ENCODE data around the gene PDS5A. TPM values are rescaled to one million over a fixed set of nuclear protein-coding genes. Genes with fewer than 3 reads are reported as not detected.
"Not testable (repeated sequence)": the region's sequence is repeated elsewhere in the genome, so short reads cannot be mapped to it uniquely, and the experiment has no call there.

PDS5A gene
- total RNA-seq (100 to 1,000 TPM; 111 TPM), polyA plus RNA-seq (49.2 TPM)

GRCh38 chr4:39977489-39978377, at the start of gene PDS5A:
Gene PDS5A (minus strand): TSS chr4:39977911. CDS start chr4:39976577, 1,334 bp downstream.
- no peaks in the 10 kb centered on the region for H3K27me3 Mint-ChIP-seq
- H3K4me3 Mint-ChIP-seq, result peak within 1 kb of the TSS; percentile 79 to 95 (median 89)
- peak; percentile 84 to 92 (median 89) for DNase-seq
- Histone ChIP-seq H3K4me1 (ENCODE audit: insufficient read depth, low read length) (peaks cover 29% of the 10 kb centered on the region), H3K36me3 (ENCODE audit: insufficient read depth, low read length) (peaks cover 12% of the 10 kb centered on the region), H3K27me3 (ENCODE audit: insufficient read depth, low read length, poor library complexity, severe bottlenecking) (no peaks in the 10 kb centered on the region), H3K9me3 (ENCODE audit: low read length) (no peaks in the 10 kb centered on the region), H3K4me3 (ENCODE audit: low read length) (peak within 1 kb of the TSS; percentile 78), H3K27ac (ENCODE audit: low read depth, low read length) (peak within 1 kb of the TSS; percentile 83)
- ChIA-PET POLR2A (interaction anchor here (0.5 to 2.0 kb wide), 4 partner anchors 21 to 451 kb away, joined by 3 to 5 read pairs (median 3); partner anchors contain the start of genes UBE2K and UGDH), CTCF (interaction anchor here (0.7 to 6.4 kb wide), 22 partner anchors 9 to 519 kb away, joined by 3 to 43 read pairs (median 4); partner anchors contain the start of genes LIAS, RPL9 and UBE2K)
- peaks cover 0 to 29% (median 9%) of the 10 kb centered on the region in 3 donors for H3K36me3 Mint-ChIP-seq
- no peaks in the 10 kb centered on the region for H3K9me3 Mint-ChIP-seq
- peak within 1 kb of the TSS; percentile 67 to 99 (median 96) for H3K27ac Mint-ChIP-seq
- H3K4me1 Mint-ChIP-seq, result peaks cover 29 to 41% (median 36%) of the 10 kb centered on the region in 3 donors

GRCh38 chr4:40024049-40024448, 46.3 kb upstream of the PDS5A start:
- H3K4me1 Mint-ChIP-seq; H3K4me1 ChIP-seq (ENCODE audit: insufficient read depth, low read length); CTCF ChIA-PET; H3K36me3 Mint-ChIP-seq; H3K27ac Mint-ChIP-seq; H3K4me3 ChIP-seq (ENCODE audit: low read length); H3K36me3 ChIP-seq (ENCODE audit: insufficient read depth, low read length); H3K27me3 ChIP-seq (ENCODE audit: insufficient read depth, low read length, poor library complexity, severe bottlenecking); H3K4me3 Mint-ChIP-seq; POLR2A ChIA-PET; DNase-seq; H3K9me3 Mint-ChIP-seq; H3K27ac ChIP-seq (ENCODE audit: low read depth, low read length); H3K9me3 ChIP-seq (ENCODE audit: low read length); H3K27me3 Mint-ChIP-seq: not testable (repeated sequence)

- H3K27me3 ChIP-seq (ENCODE audit: insufficient read depth, low read length, poor library complexity, severe bottlenecking); H3K4me3 Mint-ChIP-seq; POLR2A ChIA-PET; H3K9me3 ChIP-seq (ENCODE audit: low read length); DNase-seq; H3K27ac ChIP-seq (ENCODE audit: low read depth, low read length); H3K4me3 ChIP-seq (ENCODE audit: low read length); H3K27ac Mint-ChIP-seq; H3K36me3 ChIP-seq (ENCODE audit: insufficient read depth, low read length); H3K27me3 Mint-ChIP-seq; H3K4me1 ChIP-seq (ENCODE audit: insufficient read depth, low read length); H3K36me3 Mint-ChIP-seq; H3K4me1 Mint-ChIP-seq; H3K9me3 Mint-ChIP-seq: not testable (repeated sequence)
- CTCF ChIA-PET, result interaction anchor here (1.1 kb wide), 1 partner anchor 35 kb away, joined by 3 read pairs; the partner anchor contains the start of gene N4BP2
These were observed 43.4 kb upstream of the PDS5A start for GRCh38 chr4:40021116-40021515.

GRCh38 chr4:40020221-40020620, 42.5 kb upstream of the PDS5A start:
- ChIA-PET POLR2A (no interaction called here), CTCF (no interaction called here)
- DNase-seq, result no peak

GRCh38 chr4:40016007-40016406, 38.3 kb upstream of the PDS5A start:
- no peak overlapping the region for H3K27ac ChIP-seq (ENCODE audit: low read depth, low read length)
- Mint-ChIP-seq H3K27me3 (peaks cover 1 to 3% of the 10 kb centered on the region in 2 donors), H3K9me3 (no peaks in the 10 kb centered on the region), H3K36me3 (no peaks in the 10 kb centered on the region), H3K27ac (no peak overlapping the region), H3K4me3 (no peak overlapping the region), H3K4me1 (no peaks in the 10 kb centered on the region)
- ChIA-PET CTCF (no interaction called here), POLR2A (no interaction called here)
- H3K4me3 ChIP-seq (ENCODE audit: low read length), result no peak overlapping the region
- H3K9me3 ChIP-seq (ENCODE audit: low read length), result no peaks in the 10 kb centered on the region
- H3K36me3 ChIP-seq (ENCODE audit: insufficient read depth, low read length), result no peaks in the 10 kb centered on the region
- no peaks in the 10 kb centered on the region for H3K4me1 ChIP-seq (ENCODE audit: insufficient read depth, low read length)
- no peak for DNase-seq
- no peaks in the 10 kb centered on the region for H3K27me3 ChIP-seq (ENCODE audit: insufficient read depth, low read length, poor library complexity, severe bottlenecking)

More at GRCh38 chr4:40020221-40020620, 42.5 kb upstream of the PDS5A start:
- H3K27me3 Mint-ChIP-seq, result peaks cover 1 to 3% of the 10 kb centered on the region in 2 donors
- no peaks in the 10 kb centered on the region for H3K4me1 Mint-ChIP-seq
- H3K4me3 Mint-ChIP-seq, result no peak overlapping the region
- Histone ChIP-seq H3K4me3 (ENCODE audit: low read length) (no peak overlapping the region), H3K27ac (ENCODE audit: low read depth, low read length) (no peak overlapping the region), H3K27me3 (ENCODE audit: insufficient read depth, low read length, poor library complexity, severe bottlenecking) (no peaks in the 10 kb centered on the region), H3K36me3 (ENCODE audit: insufficient read depth, low read length) (no peaks in the 10 kb centered on the region), H3K9me3 (ENCODE audit: low read length) (no peaks in the 10 kb centered on the region), H3K4me1 (ENCODE audit: insufficient read depth, low read length) (no peaks in the 10 kb centered on the region)
- H3K27ac Mint-ChIP-seq, result no peak overlapping the region
- no peaks in the 10 kb centered on the region for H3K36me3 Mint-ChIP-seq
- no peaks in the 10 kb centered on the region for H3K9me3 Mint-ChIP-seq

- H3K4me3 Mint-ChIP-seq, result no peak overlapping the region
- no peaks in the 10 kb centered on the region for H3K9me3 ChIP-seq (ENCODE audit: low read length)
- DNase-seq, result no peak
- CTCF ChIA-PET, result no interaction called here
- H3K27ac ChIP-seq (ENCODE audit: low read depth, low read length), result no peak overlapping the region
- no peaks in the 10 kb centered on the region for H3K9me3 Mint-ChIP-seq
- POLR2A ChIA-PET, result no interaction called here
- H3K4me1 ChIP-seq (ENCODE audit: insufficient read depth, low read length), result no peaks in the 10 kb centered on the region
- no peaks in the 10 kb centered on the region for H3K27me3 Mint-ChIP-seq
- no peaks in the 10 kb centered on the region for H3K36me3 ChIP-seq (ENCODE audit: insufficient read depth, low read length)
- no peaks in the 10 kb centered on the region for H3K4me1 Mint-ChIP-seq
- H3K27me3 ChIP-seq (ENCODE audit: insufficient read depth, low read length, poor library complexity, severe bottlenecking), result no peaks in the 10 kb centered on the region
- H3K36me3 Mint-ChIP-seq, result no peaks in the 10 kb centered on the region
- no peak overlapping the region for H3K4me3 ChIP-seq (ENCODE audit: low read length)
- H3K27ac Mint-ChIP-seq, result no peak overlapping the region
These were observed 26.3 kb upstream of the PDS5A start for GRCh38 chr4:40003986-40004385.

- Mint-ChIP-seq H3K27ac (no peak overlapping the region), H3K27me3 (no peaks in the 10 kb centered on the region), H3K4me3 (no peak overlapping the region), H3K9me3 (no peaks in the 10 kb centered on the region), H3K4me1 (no peaks in the 10 kb centered on the region), H3K36me3 (no peaks in the 10 kb centered on the region)
- CTCF ChIA-PET, result no interaction called here
- Histone ChIP-seq H3K9me3 (ENCODE audit: low read length) (no peaks in the 10 kb centered on the region), H3K4me3 (ENCODE audit: low read length) (no peak overlapping the region), H3K4me1 (ENCODE audit: insufficient read depth, low read length) (no peaks in the 10 kb centered on the region), H3K27me3 (ENCODE audit: insufficient read depth, low read length, poor library complexity, severe bottlenecking) (no peaks in the 10 kb centered on the region), H3K27ac (ENCODE audit: low read depth, low read length) (no peak overlapping the region), H3K36me3 (ENCODE audit: insufficient read depth, low read length) (no peaks in the 10 kb centered on the region)
- POLR2A ChIA-PET, result interaction anchor here (0.5 kb wide), 1 partner anchor 425 kb away, joined by 4 read pairs; no protein-coding TSS in a partner anchor
- DNase-seq, result no peak
These were observed 23.0 kb upstream of the PDS5A start for GRCh38 chr4:40000711-40001110.

GRCh38 chr4:39998659-39999345, 21.1 kb upstream of the PDS5A start:
- no peak overlapping the region for H3K4me3 Mint-ChIP-seq
- no peaks in the 10 kb centered on the region for H3K9me3 Mint-ChIP-seq
- Histone ChIP-seq H3K9me3 (ENCODE audit: low read length) (no peaks in the 10 kb centered on the region), H3K36me3 (ENCODE audit: insufficient read depth, low read length) (no peaks in the 10 kb centered on the region), H3K4me1 (ENCODE audit: insufficient read depth, low read length) (no peaks in the 10 kb centered on the region), H3K27me3 (ENCODE audit: insufficient read depth, low read length, poor library complexity, severe bottlenecking) (no peaks in the 10 kb centered on the region), H3K4me3 (ENCODE audit: low read length) (no peak overlapping the region), H3K27ac (ENCODE audit: low read depth, low read length) (no peak overlapping the region)
- H3K27me3 Mint-ChIP-seq, result peaks cover 0 to 5% of the 10 kb centered on the region in 2 donors
- no peak overlapping the region for H3K27ac Mint-ChIP-seq
- CTCF ChIA-PET, result interaction anchor here (0.6 kb wide), 1 partner anchor 21 kb away, joined by 3 read pairs; the partner anchor contains the start of gene PDS5A
- DNase-seq, result no peak
- POLR2A ChIA-PET, result interaction anchor here (0.6 kb wide), 2 partner anchors 68 to 282 kb away, joined by 5 to 9 read pairs; no protein-coding TSS in a partner anchor
- H3K36me3 Mint-ChIP-seq, result no peaks in the 10 kb centered on the region
- H3K4me1 Mint-ChIP-seq, result no peaks in the 10 kb centered on the region
